Right lobe of liver (tissue), 4 donors: Measurements from ENCODE around the gene N4BP2L2.

ENCODE experiments used
- POLR2A ChIP-seq: fragments of 450-650 bp; IDR thresholded peaks from one replicate; pipeline ENCODE4 v1.6.1; 2017; ENCODE audit warnings: antibody characterized with exemption, mild to moderate bottlenecking
- TF ChIP-seq, protein P1 (sequence below), 4 donors: fragments of 200-600 bp in 3 of 4; fragments of 450-650 bp in 1 of 4; IDR thresholded peaks; one replicate each; pipeline versions ENCODE4 v1.5.1 to v1.8.0; 2016 to 2022; ENCODE audit warnings: antibody characterized with exemption in 4 of 4, mild to moderate bottlenecking in 2 of 4
- donor health status: DM: no; HTN: no; CAD: no.
- donor health status: DM: no; HTN: no; CAD: no.
- donor health status: DM: no; HTN: yes; CAD: no.

DNA sequence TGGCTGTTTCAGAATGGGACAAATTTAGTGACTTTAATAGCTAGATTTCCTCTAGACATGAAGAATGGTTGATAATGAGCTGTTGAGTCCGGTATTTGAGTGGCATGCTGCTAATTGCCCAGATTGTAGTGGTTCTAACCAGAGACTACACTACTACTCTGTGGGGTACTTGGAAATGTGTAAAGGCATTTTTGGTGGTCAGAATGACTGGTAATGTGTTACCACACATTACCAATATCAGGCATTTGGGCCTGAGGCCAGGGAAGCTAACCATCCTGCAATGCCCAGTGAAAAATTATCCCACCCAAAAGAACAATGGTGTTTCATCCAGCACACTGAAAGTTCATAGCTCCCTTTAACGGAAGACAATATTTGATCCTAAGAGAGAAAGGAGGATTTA, 93.1 kb downstream of the N4BP2L2 start:
- TF ChIP-seq, protein P1, sequence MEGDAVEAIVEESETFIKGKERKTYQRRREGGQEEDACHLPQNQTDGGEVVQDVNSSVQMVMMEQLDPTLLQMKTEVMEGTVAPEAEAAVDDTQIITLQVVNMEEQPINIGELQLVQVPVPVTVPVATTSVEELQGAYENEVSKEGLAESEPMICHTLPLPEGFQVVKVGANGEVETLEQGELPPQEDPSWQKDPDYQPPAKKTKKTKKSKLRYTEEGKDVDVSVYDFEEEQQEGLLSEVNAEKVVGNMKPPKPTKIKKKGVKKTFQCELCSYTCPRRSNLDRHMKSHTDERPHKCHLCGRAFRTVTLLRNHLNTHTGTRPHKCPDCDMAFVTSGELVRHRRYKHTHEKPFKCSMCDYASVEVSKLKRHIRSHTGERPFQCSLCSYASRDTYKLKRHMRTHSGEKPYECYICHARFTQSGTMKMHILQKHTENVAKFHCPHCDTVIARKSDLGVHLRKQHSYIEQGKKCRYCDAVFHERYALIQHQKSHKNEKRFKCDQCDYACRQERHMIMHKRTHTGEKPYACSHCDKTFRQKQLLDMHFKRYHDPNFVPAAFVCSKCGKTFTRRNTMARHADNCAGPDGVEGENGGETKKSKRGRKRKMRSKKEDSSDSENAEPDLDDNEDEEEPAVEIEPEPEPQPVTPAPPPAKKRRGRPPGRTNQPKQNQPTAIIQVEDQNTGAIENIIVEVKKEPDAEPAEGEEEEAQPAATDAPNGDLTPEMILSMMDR (IDR thresholded peaks at IDR 0.05), result no peak
- no peak for TF ChIP-seq POLR2A
